Epithelial cell of esophagus (primary cell): ENCODE results near the gene SELENBP1.
"Not testable (repeated sequence)": the region's sequence is repeated elsewhere in the genome, so short reads cannot be mapped to it uniquely, and the experiment has no call there.

ENCODE experiments used
- DNase-seq: peaks from one replicate; pipeline ENCODE4 v3.0.0; 2010; ENCODE audit warnings: low read depth
- H3K4me3 ChIP-seq: 2 replicates; pipeline ENCODE4 v1.5.1; 2011; ENCODE audit warnings: mild to moderate bottlenecking, low read length, control low read depth
- CTCF ChIP-seq: IDR thresholded peaks from 2 replicates; pipeline ENCODE4 v1.5.1; 2011; ENCODE audit warnings: low read depth, mild to moderate bottlenecking, low read length, control low read depth, inconsistent platforms; ENCODE audit not compliant: insufficient read depth; ENCODE audit errors: missing control alignments

SELENBP1 gene

GRCh38 chr1:151399324-151400171, 27.0 kb upstream of the SELENBP1 start, which contains the start of gene PSMB4:
Gene PSMB4 (plus strand): TSS chr1:151399573. CDS start chr1:151399588, 15 bp downstream.
- peak within 1 kb of the TSS; percentile 94 for H3K4me3 ChIP-seq
- TF ChIP-seq CTCF: peak; percentile 42
- peak; percentile 95 for DNase-seq

GRCh38 chr1:151396265-151396664, 23.8 kb upstream of the SELENBP1 start:
- DNase-seq, H3K4me3 ChIP-seq: not testable (repeated sequence)

- no peak for DNase-seq
- no peak overlapping the region for H3K4me3 ChIP-seq
- TF ChIP-seq CTCF: no peak
Observed at GRCh38 chr1:151393583-151393982, 21.1 kb upstream of the SELENBP1 start.

- no peak overlapping the region for H3K4me3 ChIP-seq
- TF ChIP-seq CTCF: no peak
- DNase-seq: no peak
Observed at GRCh38 chr1:151391079-151391563, 18.6 kb upstream of the SELENBP1 start.

- not testable (repeated sequence) for DNase-seq, H3K4me3 ChIP-seq
Observed at GRCh38 chr1:151390221-151391078, 17.9 kb upstream of the SELENBP1 start.

GRCh38 chr1:151386002-151386401, 13.5 kb upstream of the SELENBP1 start:
- TF ChIP-seq CTCF: no peak
- DNase-seq: no peak
- no peak overlapping the region for H3K4me3 ChIP-seq

GRCh38 chr1:151384584-151384983, 12.1 kb upstream of the SELENBP1 start:
- TF ChIP-seq CTCF: no peak

More at GRCh38 chr1:151384584-151384983, 12.1 kb upstream of the SELENBP1 start:
- no peak overlapping the region for H3K4me3 ChIP-seq
- DNase-seq: no peak
